ENCODE data around the gene RIMBP2.
"Not testable (repeated sequence)": the region's sequence is repeated elsewhere in the genome, so short reads cannot be mapped to it uniquely, and the experiment has no call there.

The RIMBP2 gene

DNA sequence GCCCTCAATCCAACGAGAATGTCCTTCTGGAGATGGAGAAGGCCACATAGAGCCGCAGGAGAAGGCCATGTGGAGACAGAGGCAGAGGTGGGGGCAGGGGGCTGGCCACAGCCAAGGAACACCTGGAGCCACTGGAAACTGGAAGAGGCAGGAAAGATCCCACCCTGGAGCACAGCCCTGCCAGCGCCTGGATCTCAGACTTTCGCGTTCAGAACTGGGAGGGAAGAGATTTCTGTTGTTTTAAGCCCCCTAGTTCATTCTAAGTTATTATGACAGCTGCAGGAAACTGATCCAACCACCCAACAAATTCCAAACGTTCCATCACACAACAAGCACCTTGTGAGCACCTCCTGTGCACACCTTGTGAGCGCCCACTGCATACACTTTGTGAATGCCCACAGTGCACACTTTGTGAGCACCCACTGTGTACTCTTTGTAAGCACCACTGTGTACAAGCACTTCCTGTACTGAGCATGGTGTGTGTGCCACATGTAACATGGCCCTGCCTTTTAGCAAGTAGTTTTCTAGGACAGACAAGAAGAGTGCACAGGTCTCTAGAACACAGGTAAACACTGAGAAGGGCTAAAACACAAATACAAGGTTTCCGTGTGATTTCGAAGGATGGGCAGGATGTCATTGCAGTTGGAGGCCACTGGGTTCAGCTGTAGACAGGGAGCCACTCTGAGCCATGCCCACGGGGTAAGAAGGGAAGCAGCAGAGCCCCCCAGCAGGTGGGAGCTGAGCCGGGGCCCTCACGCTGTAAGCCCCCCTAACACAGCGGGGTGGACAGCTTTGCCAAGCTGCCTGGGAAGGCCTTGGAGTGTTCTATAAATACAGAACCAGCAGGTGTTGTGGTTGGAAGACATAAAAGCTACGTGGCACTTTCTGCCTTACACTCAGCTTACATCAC lies 15.4 kb downstream of the RIMBP2 start:
- DNase-seq (ENCODE audit: low read depth): no peak
- no peak overlapping the region for H3K4me3 ChIP-seq (ENCODE audit: low read depth, low read length)
- TF ChIP-seq POLR2A (IDR thresholded peaks at IDR 0.05; ENCODE audit: extremely low read depth, insufficient read length) (no peak), MAX (IDR thresholded peaks at IDR 0.05; ENCODE audit: low read depth, low read length) (no peak), MYC (IDR thresholded peaks at IDR 0.05; ENCODE audit: low read depth, low read length) (no peak)
- TF ChIP-seq, protein P1, sequence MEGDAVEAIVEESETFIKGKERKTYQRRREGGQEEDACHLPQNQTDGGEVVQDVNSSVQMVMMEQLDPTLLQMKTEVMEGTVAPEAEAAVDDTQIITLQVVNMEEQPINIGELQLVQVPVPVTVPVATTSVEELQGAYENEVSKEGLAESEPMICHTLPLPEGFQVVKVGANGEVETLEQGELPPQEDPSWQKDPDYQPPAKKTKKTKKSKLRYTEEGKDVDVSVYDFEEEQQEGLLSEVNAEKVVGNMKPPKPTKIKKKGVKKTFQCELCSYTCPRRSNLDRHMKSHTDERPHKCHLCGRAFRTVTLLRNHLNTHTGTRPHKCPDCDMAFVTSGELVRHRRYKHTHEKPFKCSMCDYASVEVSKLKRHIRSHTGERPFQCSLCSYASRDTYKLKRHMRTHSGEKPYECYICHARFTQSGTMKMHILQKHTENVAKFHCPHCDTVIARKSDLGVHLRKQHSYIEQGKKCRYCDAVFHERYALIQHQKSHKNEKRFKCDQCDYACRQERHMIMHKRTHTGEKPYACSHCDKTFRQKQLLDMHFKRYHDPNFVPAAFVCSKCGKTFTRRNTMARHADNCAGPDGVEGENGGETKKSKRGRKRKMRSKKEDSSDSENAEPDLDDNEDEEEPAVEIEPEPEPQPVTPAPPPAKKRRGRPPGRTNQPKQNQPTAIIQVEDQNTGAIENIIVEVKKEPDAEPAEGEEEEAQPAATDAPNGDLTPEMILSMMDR (IDR thresholded peaks at IDR 0.05; ENCODE audit: low read depth, low read length): no peak

- no peak overlapping the region for H3K4me3 ChIP-seq (ENCODE audit: low read depth, low read length)
- DNase-seq (ENCODE audit: low read depth): no peak
- TF ChIP-seq MYC (IDR thresholded peaks at IDR 0.05; ENCODE audit: low read depth, low read length) (no peak), POLR2A (IDR thresholded peaks at IDR 0.05; ENCODE audit: extremely low read depth, insufficient read length) (no peak), MAX (IDR thresholded peaks at IDR 0.05; ENCODE audit: low read depth, low read length) (no peak)
- TF ChIP-seq, protein P1 (IDR thresholded peaks at IDR 0.05; ENCODE audit: low read depth, low read length): no peak
Measured at GRCh38 chr12:130698106-130698505, 18.0 kb downstream of the RIMBP2 start.

GRCh38 chr12:130696379-130697100 lies 19.6 kb downstream of the RIMBP2 start:
- DNase-seq (ENCODE audit: low read depth): no peak
- H3K4me3 ChIP-seq (ENCODE audit: low read depth, low read length): no peak overlapping the region
- TF ChIP-seq MAX (IDR thresholded peaks at IDR 0.05; ENCODE audit: low read depth, low read length) (no peak), POLR2A (IDR thresholded peaks at IDR 0.05; ENCODE audit: extremely low read depth, insufficient read length) (no peak), MYC (IDR thresholded peaks at IDR 0.05; ENCODE audit: low read depth, low read length) (no peak)
- TF ChIP-seq, protein P1 (IDR thresholded peaks at IDR 0.05; ENCODE audit: low read depth, low read length): no peak

DNA sequence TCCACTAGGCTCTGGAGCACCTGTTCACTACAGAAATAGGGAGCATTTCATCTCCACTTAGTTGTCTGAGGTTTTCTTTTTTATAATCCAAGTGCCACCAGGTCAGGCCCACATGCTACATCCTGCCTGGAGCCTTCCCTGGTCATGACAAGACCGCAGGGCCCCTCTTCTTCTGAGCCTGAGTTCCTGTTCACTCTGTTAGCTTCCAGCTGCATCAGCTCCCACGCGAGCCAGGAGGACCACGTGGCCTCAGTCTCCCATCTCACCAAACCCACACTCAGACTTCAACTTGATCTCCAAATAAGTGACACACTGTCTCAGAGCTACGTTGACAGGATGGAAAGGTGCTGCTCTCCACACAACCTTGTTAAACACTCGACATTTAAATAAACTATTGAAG lies 21.0 kb downstream of the RIMBP2 start:
- DNase-seq (ENCODE audit: low read depth): no peak
- TF ChIP-seq, protein P1 (IDR thresholded peaks at IDR 0.05; ENCODE audit: low read depth, low read length): no peak
- TF ChIP-seq MAX (IDR thresholded peaks at IDR 0.05; ENCODE audit: low read depth, low read length): no peak
- no peak for TF ChIP-seq MYC (IDR thresholded peaks at IDR 0.05; ENCODE audit: low read depth, low read length)
- no peak for TF ChIP-seq POLR2A (IDR thresholded peaks at IDR 0.05; ENCODE audit: extremely low read depth, insufficient read length)
- H3K4me3 ChIP-seq (ENCODE audit: low read depth, low read length): no peak overlapping the region

- DNase-seq (ENCODE audit: low read depth): no peak
- H3K4me3 ChIP-seq (ENCODE audit: low read depth, low read length): no peak overlapping the region
- TF ChIP-seq POLR2A (IDR thresholded peaks at IDR 0.05; ENCODE audit: extremely low read depth, insufficient read length) (no peak), MAX (IDR thresholded peaks at IDR 0.05; ENCODE audit: low read depth, low read length) (no peak), MYC (IDR thresholded peaks at IDR 0.05; ENCODE audit: low read depth, low read length) (no peak)
- TF ChIP-seq, protein P1 (IDR thresholded peaks at IDR 0.05; ENCODE audit: low read depth, low read length): no peak
Measured at GRCh38 chr12:130689408-130690405, 26.4 kb downstream of the RIMBP2 start.

DNA sequence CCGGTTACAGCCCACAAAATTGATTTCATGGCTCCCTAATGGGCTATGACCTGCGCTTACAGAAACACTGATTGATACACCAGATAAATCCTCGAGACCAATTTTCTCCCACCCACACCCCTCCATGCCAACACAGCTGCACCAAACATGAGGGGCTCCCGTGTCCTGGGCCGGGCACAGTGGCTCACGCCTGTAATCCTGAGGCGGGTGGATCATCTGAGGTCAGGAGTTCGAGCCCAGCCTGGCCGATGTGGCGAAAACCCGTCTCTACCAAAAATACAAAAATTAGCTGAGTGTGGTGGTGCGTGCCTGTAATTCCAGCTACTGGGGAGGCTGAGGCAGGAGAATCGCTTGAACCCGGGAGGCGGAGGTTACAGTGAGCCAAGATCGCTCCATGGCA lies 27.1 kb downstream of the RIMBP2 start:
- DNase-seq (ENCODE audit: low read depth); H3K4me3 ChIP-seq (ENCODE audit: low read depth, low read length): not testable (repeated sequence)
